A549 (cell line): ENCODE measurements around the gene GPI. TPM values are rescaled to one million over a fixed set of nuclear protein-coding genes. Genes with fewer than 3 reads are reported as not detected.
"Not testable (repeated sequence)": the region's sequence is repeated elsewhere in the genome, so short reads cannot be mapped to it uniquely, and the experiment has no call there.

Experiments used
- ATAC-seq, 2 experiments: fragments of 200-7000 bp in 1 of 2; fragments of >200 bp in 1 of 2; cut with Nextera tagmentation in 1 of 2; cut with Tn5 transposase in 1 of 2; 3 replicates each; pipeline versions ENCODE4 v1.8.0 to v1.9.1; 2018 to 2020; ENCODE audit warnings: mild to moderate bottlenecking in 1 of 2, moderate library complexity in 1 of 2
- CTCF ChIA-PET: fragments of 300-600 bp; sonication (Branson Sonifier 250); formaldehyde crosslinking; extraction: SDS; loops from one replicate; lab custom pipeline; 2021; ENCODE audit warnings: antibody characterized with exemption, inconsistent platforms; lab: Yijun Ruan, JAX
- POLR2A ChIA-PET: fragments of 350-600 bp; formaldehyde crosslinking; extraction: SDS; loops from one replicate; lab custom pipeline; 2021; ENCODE audit warnings: antibody characterized with exemption, inconsistent platforms; lab: Yijun Ruan, JAX
- DNase-seq, 2 experiments: peaks; one replicate each; pipeline versions ENCODE4 v3.0.0 to v3.0.0-alpha.2; 2011 to 2016; ENCODE audit warnings: low read depth in 1 of 2, low spot score in 1 of 2
- FAIRE-seq: peaks from 2 replicates; lab custom pipeline; 2011; peaks lifted over from hg19 to GRCh38; lab: Jason Lieb, UNC
- H3K27ac ChIP-seq, 2 experiments: fragments of >200 bp; sonication (Bioruptor Twin); formaldehyde crosslinking; 3 replicates each; pipeline ENCODE4 v1.5.1; 2016 to 2017
- H3K4me1 ChIP-seq: fragments of >200 bp; sonication (Bioruptor Twin); formaldehyde crosslinking; 3 replicates; pipeline ENCODE4 v1.6.1; 2016
- H3K4me2 ChIP-seq: fragments of >200 bp; sonication (Bioruptor Twin); formaldehyde crosslinking; 3 replicates; pipeline ENCODE4 v1.6.1; 2016
- H3K4me3 ChIP-seq: fragments of >200 bp; sonication (Bioruptor Twin); formaldehyde crosslinking; 3 replicates; pipeline ENCODE4 v1.5.1; 2016
- H3K9me3 ChIP-seq: fragments of >200 bp; sonication (Bioruptor Twin); formaldehyde crosslinking; 3 replicates; pipeline ENCODE4 v1.6.1; 2016
- CHD2 ChIP-seq: fragments of 150-350 bp; IDR thresholded peaks from 2 replicates; pipeline ENCODE4 v1.6.1; 2014; ENCODE audit warnings: low read length; ENCODE audit not compliant: partially characterized antibody
- CHD4 ChIP-seq: fragments of 200-600 bp; sonication (generic); IDR thresholded peaks from 2 replicates; pipeline ENCODE4 v1.6.1; 2016; ENCODE audit warnings: antibody characterized with exemption, mild to moderate bottlenecking, borderline replicate concordance
- ESRRA ChIP-seq: fragments of 150-350 bp; IDR thresholded peaks from 2 replicates; pipeline ENCODE4 v1.6.1; 2014; ENCODE audit warnings: mild to moderate bottlenecking, low read length, borderline replicate concordance
- HEYL ChIP-seq: fragments of 250-450 bp; sonication (Bioruptor Pico); IDR thresholded peaks from 2 replicates; pipeline ENCODE4 v1.8.0; 2021; ENCODE audit warnings: mild to moderate bottlenecking, moderate library complexity
- HMGXB4 ChIP-seq: fragments of 250-450 bp; sonication (Bioruptor Pico); IDR thresholded peaks from 2 replicates; pipeline ENCODE4 v1.5.0; 2021; ENCODE audit warnings: mild to moderate bottlenecking, moderate library complexity, borderline replicate concordance
- JUN ChIP-seq, 2 experiments: fragments of >200 bp; sonication (Bioruptor Twin); formaldehyde crosslinking; IDR thresholded peaks; 2 replicates in 1 of 2; 3 replicates in 1 of 2; pipeline ENCODE4 v1.6.1; 2016 to 2017
- JUNB ChIP-seq: fragments of >200 bp; sonication (Bioruptor Twin); formaldehyde crosslinking; IDR thresholded peaks from 2 replicates; pipeline ENCODE4 v1.6.1; 2016
- POLR2A ChIP-seq: IDR thresholded peaks from 2 replicates; pipeline ENCODE4 v1.6.1; 2012; ENCODE audit warnings: mild to moderate bottlenecking, low read length
- POLR2AphosphoS2 ChIP-seq: conservative IDR thresholded peaks from 2 replicates; pipeline ENCODE4 v1.6.1; 2012; ENCODE audit warnings: low read length, improper control_type of control experiment, inconsistent platforms
- RARB ChIP-seq: fragments of 250-450 bp; sonication (Bioruptor Pico); IDR thresholded peaks from 2 replicates; pipeline ENCODE4 v1.8.0; 2021; ENCODE audit warnings: mild to moderate bottlenecking, moderate library complexity
- RCOR1 ChIP-seq: fragments of 150-350 bp; IDR thresholded peaks from 2 replicates; pipeline ENCODE4 v1.6.1; 2014; ENCODE audit warnings: antibody characterized with exemption, low read length, low read depth
- REST ChIP-seq: fragments of 200-600 bp; sonication (generic); IDR thresholded peaks from 2 replicates; pipeline ENCODE4 v1.6.1; 2016; ENCODE audit warnings: antibody characterized with exemption, mild to moderate bottlenecking, moderate library complexity
- TFCP2L1 ChIP-seq: fragments of 250-450 bp; sonication (Bioruptor Pico); IDR thresholded peaks from 2 replicates; pipeline ENCODE4 v1.5.0; 2021; ENCODE audit warnings: mild to moderate bottlenecking
- TP53 ChIP-seq: fragments of 250-450 bp; sonication (Bioruptor Pico); IDR thresholded peaks from 2 replicates; pipeline ENCODE4 v1.5.0; 2021; ENCODE audit warnings: mild to moderate bottlenecking, moderate library complexity
- ZNF302 ChIP-seq: fragments of 250-450 bp; sonication (Bioruptor Pico); IDR thresholded peaks from 2 replicates; pipeline ENCODE4 v1.9.0; 2021; ENCODE audit warnings: inconsistent platforms, mild to moderate bottlenecking, moderate library complexity
- WGBS: methylation state at CpG from one replicate; pipeline ENCODE4 v1.1.6; 2017; ENCODE audit errors: missing lambda C conversion rate; 5-methylcytosine and 5-hydroxymethylcytosine counted together
- polyA plus RNA-seq, 4 experiments: library from polyadenylated mRNA; depleted of rRNA in 3 of 4; stranded (reverse); fragments of >200 nt; fragmentation: RNase III in 1 of 4; extraction: RNeasy Plus Mini Kit Qiagen cat#74134 plus additional on column Dnase treatment in 1 of 4; gene quantifications; 2 replicates in 3 of 4; 3 replicates in 1 of 4; pipeline ENCODE4 v1.2.3, GENCODE V29; 2011 to 2017
- TF ChIP-seq, protein P1 (sequence below): fragments of 450-650 bp; IDR thresholded peaks from 2 replicates; pipeline ENCODE4 v1.6.1; 2014; ENCODE audit warnings: antibody characterized with exemption
- TF ChIP-seq, protein P2 (sequence below): fragments of 250-450 bp; sonication (Bioruptor Pico); IDR thresholded peaks from 2 replicates; pipeline ENCODE4 v1.5.0; 2020; ENCODE audit warnings: low read depth, mild to moderate bottlenecking, moderate library complexity
- TF ChIP-seq, protein P3 (sequence below): IDR thresholded peaks from 2 replicates; pipeline ENCODE4 v1.6.1; 2012

GPI gene
- polyA plus RNA-seq, 2 of the 4 experiments (the other 2 are of a cell fraction): 548 to 565 TPM

DNA sequence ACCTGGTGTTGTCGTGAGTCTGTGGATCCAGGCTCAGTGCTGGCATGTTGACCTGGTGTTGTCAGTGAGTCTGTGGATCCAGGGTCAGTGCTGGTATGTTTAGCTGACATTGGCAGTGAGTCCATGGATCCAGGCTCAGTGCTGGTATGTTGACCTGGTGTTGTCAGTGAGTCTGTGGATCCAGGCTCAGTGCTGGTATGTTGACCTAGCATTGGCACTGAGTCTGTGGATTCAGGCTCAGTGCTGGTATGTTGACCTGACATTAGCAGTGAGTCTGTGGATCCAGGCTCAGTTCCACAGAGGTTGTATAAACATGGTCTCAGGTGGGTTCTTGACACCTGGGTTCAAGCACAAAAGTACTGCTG lies 22.4 kb downstream of the GPI start:
- TF ChIP-seq, protein P1, sequence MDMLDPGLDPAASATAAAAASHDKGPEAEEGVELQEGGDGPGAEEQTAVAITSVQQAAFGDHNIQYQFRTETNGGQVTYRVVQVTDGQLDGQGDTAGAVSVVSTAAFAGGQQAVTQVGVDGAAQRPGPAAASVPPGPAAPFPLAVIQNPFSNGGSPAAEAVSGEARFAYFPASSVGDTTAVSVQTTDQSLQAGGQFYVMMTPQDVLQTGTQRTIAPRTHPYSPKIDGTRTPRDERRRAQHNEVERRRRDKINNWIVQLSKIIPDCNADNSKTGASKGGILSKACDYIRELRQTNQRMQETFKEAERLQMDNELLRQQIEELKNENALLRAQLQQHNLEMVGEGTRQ: no peak
- TF ChIP-seq, protein P2, sequence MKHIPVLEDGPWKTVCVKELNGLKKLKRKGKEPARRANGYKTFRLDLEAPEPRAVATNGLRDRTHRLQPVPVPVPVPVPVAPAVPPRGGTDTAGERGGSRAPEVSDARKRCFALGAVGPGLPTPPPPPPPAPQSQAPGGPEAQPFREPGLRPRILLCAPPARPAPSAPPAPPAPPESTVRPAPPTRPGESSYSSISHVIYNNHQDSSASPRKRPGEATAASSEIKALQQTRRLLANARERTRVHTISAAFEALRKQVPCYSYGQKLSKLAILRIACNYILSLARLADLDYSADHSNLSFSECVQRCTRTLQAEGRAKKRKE (CRISPR knock-in tag): no peak
- TF ChIP-seq RARB: no peak
- no peak for TF ChIP-seq JUN (IDR thresholded peaks at IDR 0.05)
- TF ChIP-seq ZNF302 (CRISPR knock-in tag): no peak
- TF ChIP-seq, protein P3, sequence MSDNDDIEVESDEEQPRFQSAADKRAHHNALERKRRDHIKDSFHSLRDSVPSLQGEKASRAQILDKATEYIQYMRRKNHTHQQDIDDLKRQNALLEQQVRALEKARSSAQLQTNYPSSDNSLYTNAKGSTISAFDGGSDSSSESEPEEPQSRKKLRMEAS: no peak
- no peak for TF ChIP-seq HEYL (CRISPR knock-in tag)
- no peak for TF ChIP-seq RCOR1
- TF ChIP-seq POLR2AphosphoS2: no peak
- TF ChIP-seq CHD2: no peak
- TF ChIP-seq ESRRA: no peak
- TF ChIP-seq CHD4: no peak
- TF ChIP-seq HMGXB4 (CRISPR knock-in tag): no peak
- TF ChIP-seq TP53 (CRISPR knock-in tag): no peak
- no peak for TF ChIP-seq REST
- TF ChIP-seq POLR2A: no peak
- TF ChIP-seq JUNB: no peak
- ChIA-PET POLR2A (interaction anchor here (1.2 kb wide), 1 partner anchor 23 kb away, joined by 3 read pairs; the partner anchor contains the start of gene GPI), CTCF (no interaction called here)
- H3K27ac ChIP-seq: no peak overlapping the region
- no peak overlapping the region for H3K4me2 ChIP-seq
- H3K4me3 ChIP-seq: no peak overlapping the region
- ATAC-seq: peak in 1 of 2 experiments; percentile 3; a peak in 1 of 6 replicates
- 90% methylated on average over 1 of the region's 1 CpG for WGBS
- no peaks in the 10 kb centered on the region for H3K9me3 ChIP-seq
- FAIRE-seq: no peak
- no peaks in the 10 kb centered on the region for H3K4me1 ChIP-seq
- DNase-seq: no peak

DNA sequence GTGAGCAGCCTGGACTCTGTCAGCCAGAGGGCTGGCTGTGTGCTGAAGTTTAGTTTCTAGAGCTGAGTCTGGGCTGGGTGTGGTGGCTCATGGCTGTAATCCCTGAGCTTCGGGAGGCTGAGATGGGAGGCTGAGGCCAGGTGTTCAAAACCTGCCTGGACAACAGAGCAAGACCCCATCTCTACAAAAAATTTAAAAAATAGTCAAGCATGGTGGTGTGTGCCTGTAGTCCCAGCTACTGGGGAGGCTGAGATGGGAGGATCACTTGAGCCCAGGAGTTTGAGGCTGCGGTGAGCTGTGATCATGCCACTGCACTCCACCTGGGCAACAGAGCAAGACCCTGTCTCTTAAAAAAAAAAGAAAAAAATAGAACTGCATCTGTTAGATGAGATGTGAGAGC lies 23.7 kb downstream of the GPI start:
- H3K27ac ChIP-seq, H3K4me2 ChIP-seq, FAIRE-seq, H3K4me3 ChIP-seq, H3K4me1 ChIP-seq, POLR2A ChIA-PET, ATAC-seq, DNase-seq, H3K9me3 ChIP-seq: not testable (repeated sequence)
- CTCF ChIA-PET: interaction anchor here (0.7 to 1.2 kb wide), 4 partner anchors 10 to 31 kb away, joined by 3 to 4 read pairs (median 3); no protein-coding TSS in a partner anchor
- 90% methylated on average over 2 of the region's 2 CpGs for WGBS

GRCh38 chr19:34391813-34392212 lies 26.8 kb downstream of the GPI start:
- peak in 1 of 2 experiments; percentile 63 for DNase-seq
- POLR2A ChIA-PET: no interaction called here
- Histone ChIP-seq H3K9me3 (no peaks in the 10 kb centered on the region), H3K27ac (no peak overlapping the region), H3K4me2 (no peak overlapping the region), H3K4me3 (no peak overlapping the region), H3K4me1 (no peaks in the 10 kb centered on the region)
- no peak for TF ChIP-seq TFCP2L1
- CTCF ChIA-PET: no interaction called here
- peak; percentile 7 to 45; a peak in 3 of 6 replicates for ATAC-seq
- FAIRE-seq: no peak
